Fibroblast of mammary gland (primary cell): ENCODE measurements around the gene NOP58.
A peak's percentile ranks its signal among the peaks of the same experiment; 100 is the strongest.

Experiments used
- DNase-seq: peaks from one replicate; pipeline ENCODE4 v3.0.0-alpha.2; 2010; ENCODE audit warnings: low read depth
- H3K4me3 ChIP-seq: 2 replicates; pipeline ENCODE4 v1.5.1; 2011; ENCODE audit warnings: low read depth, mild to moderate bottlenecking, low read length, moderate library complexity; ENCODE audit not compliant: control insufficient read depth
- CTCF ChIP-seq: conservative IDR thresholded peaks from 2 replicates; pipeline ENCODE4 v1.5.1; 2011; ENCODE audit warnings: low read depth, low read length, inconsistent platforms; ENCODE audit not compliant: control insufficient read depth, insufficient read depth

NOP58 gene

GRCh38 chr2:202327858-202328257 lies 62.3 kb downstream of the NOP58 start:
- no peak overlapping the region for H3K4me3 ChIP-seq
- DNase-seq, result no peak
- TF ChIP-seq CTCF, result no peak

- DNase-seq, result peak; percentile 70
- TF ChIP-seq CTCF, result no peak
- H3K4me3 ChIP-seq, result no peak overlapping the region
Observed at GRCh38 chr2:202335791-202336467, 70.4 kb downstream of the NOP58 start.

- DNase-seq, result no peak
- no peak for TF ChIP-seq CTCF
- H3K4me3 ChIP-seq, result no peak overlapping the region
Observed at GRCh38 chr2:202337151-202337550, 71.6 kb downstream of the NOP58 start.

- TF ChIP-seq CTCF, result no peak
- no peak overlapping the region for H3K4me3 ChIP-seq
- no peak for DNase-seq
Observed at GRCh38 chr2:202337706-202338346, 72.3 kb downstream of the NOP58 start.

GRCh38 chr2:202339071-202339870 lies 73.7 kb downstream of the NOP58 start:
- H3K4me3 ChIP-seq, result no peak overlapping the region
- peak; percentile 57 for DNase-seq

GRCh38 chr2:202344178-202344577 lies 78.6 kb downstream of the NOP58 start:
- no peak overlapping the region for H3K4me3 ChIP-seq
- DNase-seq, result no peak
- no peak for TF ChIP-seq CTCF

More at GRCh38 chr2:202339071-202339870, 73.7 kb downstream of the NOP58 start:
- TF ChIP-seq CTCF, result no peak
